ENCODE data around the gene ALDH1A2.

The ALDH1A2 gene

DNA sequence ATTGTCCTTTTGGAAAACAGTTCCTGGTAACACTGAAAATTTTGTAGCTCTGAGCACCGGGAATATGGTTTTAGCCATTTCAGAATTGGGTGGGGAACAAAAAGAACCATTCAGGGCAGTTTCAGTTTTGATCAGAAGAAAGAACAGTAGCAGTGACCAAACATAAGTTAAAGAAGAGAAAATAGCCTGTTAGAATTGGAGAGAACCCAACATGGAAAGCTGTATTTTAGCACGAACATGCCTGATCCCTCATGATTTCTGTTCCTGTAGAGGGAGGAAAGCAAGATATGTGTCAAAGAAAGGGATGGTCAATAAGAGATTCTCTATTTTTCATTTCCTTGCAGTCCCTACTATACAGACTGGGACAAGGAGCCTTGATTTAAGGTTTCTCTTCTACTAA lies 119.9 kb downstream of the ALDH1A2 start:
- Histone ChIP-seq H3K4me1 (ENCODE audit: control insufficient read depth in 1 of 2, insufficient read depth in 1 of 2, low read depth in 1 of 2, low read length in 1 of 2) (no peaks in the 10 kb centered on the region), H3K27ac (no peak overlapping the region), H3K4me3 (ENCODE audit: low read depth in 1 of 2, low read length in 1 of 2) (no peak overlapping the region), H3K27me3 (peaks cover 42% of the 10 kb centered on the region), H3K9me3 (no peaks in the 10 kb centered on the region), H3K36me3 (no peaks in the 10 kb centered on the region)
- TF ChIP-seq, protein P1, sequence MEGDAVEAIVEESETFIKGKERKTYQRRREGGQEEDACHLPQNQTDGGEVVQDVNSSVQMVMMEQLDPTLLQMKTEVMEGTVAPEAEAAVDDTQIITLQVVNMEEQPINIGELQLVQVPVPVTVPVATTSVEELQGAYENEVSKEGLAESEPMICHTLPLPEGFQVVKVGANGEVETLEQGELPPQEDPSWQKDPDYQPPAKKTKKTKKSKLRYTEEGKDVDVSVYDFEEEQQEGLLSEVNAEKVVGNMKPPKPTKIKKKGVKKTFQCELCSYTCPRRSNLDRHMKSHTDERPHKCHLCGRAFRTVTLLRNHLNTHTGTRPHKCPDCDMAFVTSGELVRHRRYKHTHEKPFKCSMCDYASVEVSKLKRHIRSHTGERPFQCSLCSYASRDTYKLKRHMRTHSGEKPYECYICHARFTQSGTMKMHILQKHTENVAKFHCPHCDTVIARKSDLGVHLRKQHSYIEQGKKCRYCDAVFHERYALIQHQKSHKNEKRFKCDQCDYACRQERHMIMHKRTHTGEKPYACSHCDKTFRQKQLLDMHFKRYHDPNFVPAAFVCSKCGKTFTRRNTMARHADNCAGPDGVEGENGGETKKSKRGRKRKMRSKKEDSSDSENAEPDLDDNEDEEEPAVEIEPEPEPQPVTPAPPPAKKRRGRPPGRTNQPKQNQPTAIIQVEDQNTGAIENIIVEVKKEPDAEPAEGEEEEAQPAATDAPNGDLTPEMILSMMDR (IDR thresholded peaks at IDR 0.05): no peak

DNA sequence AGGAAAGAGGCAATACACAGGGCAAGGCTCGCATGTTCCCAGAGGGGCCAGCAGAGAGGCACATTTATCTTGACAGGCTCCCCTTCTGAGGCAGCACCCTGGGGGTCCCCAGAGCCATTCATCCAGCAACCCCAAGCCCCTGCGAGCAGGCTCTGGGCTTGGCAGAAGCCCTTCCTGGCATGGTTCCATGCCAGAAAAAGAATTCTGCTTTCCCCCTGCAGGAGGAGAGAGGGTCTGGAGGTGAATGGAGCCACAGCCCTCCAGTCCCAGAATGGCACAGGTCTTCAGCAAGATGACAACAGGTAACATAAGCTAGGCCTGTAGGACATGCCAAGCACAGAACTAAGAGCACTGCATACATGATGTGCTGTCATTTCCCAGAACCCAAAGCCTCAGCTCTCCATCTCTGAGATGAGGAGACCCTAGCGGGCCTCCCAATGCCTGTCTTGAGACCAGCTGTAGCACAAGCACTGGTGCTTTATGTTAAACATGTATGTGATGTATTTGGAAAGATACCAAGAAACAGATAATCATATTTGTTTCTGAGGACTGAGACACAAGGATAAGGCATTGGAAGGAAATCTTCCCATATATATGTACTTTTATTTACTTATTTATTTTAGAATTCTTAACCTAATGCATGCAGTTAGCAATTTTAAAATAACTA lies 121.6 kb downstream of the ALDH1A2 start:
- Histone ChIP-seq H3K27ac (no peak overlapping the region), H3K36me3 (no peaks in the 10 kb centered on the region), H3K4me1 (ENCODE audit: control insufficient read depth in 1 of 2, insufficient read depth in 1 of 2, low read depth in 1 of 2, low read length in 1 of 2) (no peaks in the 10 kb centered on the region), H3K4me3 (ENCODE audit: low read depth in 1 of 2, low read length in 1 of 2) (no peak overlapping the region), H3K9me3 (no peaks in the 10 kb centered on the region), H3K27me3 (peaks cover 40% of the 10 kb centered on the region)
- TF ChIP-seq, protein P1 (IDR thresholded peaks at IDR 0.05): no peak

DNA sequence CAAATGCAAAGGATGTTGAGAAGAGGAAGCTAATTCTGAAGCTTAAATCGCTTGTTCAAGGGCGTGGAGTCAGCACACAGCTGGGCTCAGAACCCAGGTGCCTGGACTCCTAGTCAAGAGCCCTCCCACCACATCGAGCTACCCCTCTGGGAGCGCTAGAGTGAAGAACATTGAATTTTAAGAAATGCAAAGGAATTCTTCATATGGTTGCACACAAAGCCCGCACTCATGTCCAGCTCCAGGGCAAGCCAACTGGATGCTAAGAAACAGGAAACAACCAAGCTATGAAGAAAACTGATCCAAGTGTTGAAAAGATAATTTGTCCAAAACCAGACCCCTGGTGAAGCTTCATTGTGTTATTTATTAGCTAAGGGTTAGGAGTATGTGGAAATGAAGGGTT lies 122.3 kb downstream of the ALDH1A2 start:
- peaks cover 36% of the 10 kb centered on the region for H3K27me3 ChIP-seq
- no peak overlapping the region for H3K4me3 ChIP-seq (ENCODE audit: low read depth in 1 of 2, low read length in 1 of 2)
- TF ChIP-seq, protein P1 (IDR thresholded peaks at IDR 0.05): no peak
- no peaks in the 10 kb centered on the region for H3K36me3 ChIP-seq
- no peak overlapping the region for H3K27ac ChIP-seq
- H3K4me1 ChIP-seq (ENCODE audit: control insufficient read depth in 1 of 2, insufficient read depth in 1 of 2, low read depth in 1 of 2, low read length in 1 of 2): no peaks in the 10 kb centered on the region
- no peaks in the 10 kb centered on the region for H3K9me3 ChIP-seq

DNA sequence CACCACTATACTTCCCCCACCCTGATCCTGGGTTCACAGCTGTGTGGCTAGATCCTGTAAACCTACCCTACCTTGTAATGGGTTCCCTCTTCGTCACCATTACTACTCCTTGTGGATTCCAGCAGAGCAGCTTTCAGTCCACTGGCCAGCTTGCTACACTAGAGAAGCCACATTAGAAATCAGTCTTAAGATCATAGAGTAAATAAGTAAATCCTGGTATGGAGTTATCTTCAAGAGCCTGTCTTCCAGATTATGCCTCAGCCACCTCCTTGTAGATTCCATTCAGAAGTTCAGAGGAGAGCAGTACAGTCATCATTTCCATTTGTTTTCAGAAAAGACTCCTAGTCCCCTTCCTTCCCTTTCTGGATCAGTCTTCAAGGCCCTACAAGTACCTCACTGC lies 123.7 kb downstream of the ALDH1A2 start:
- Histone ChIP-seq H3K36me3 (no peaks in the 10 kb centered on the region), H3K9me3 (no peaks in the 10 kb centered on the region), H3K4me3 (ENCODE audit: low read depth in 1 of 2, low read length in 1 of 2) (no peak overlapping the region), H3K27ac (no peak overlapping the region), H3K4me1 (ENCODE audit: control insufficient read depth in 1 of 2, insufficient read depth in 1 of 2, low read depth in 1 of 2, low read length in 1 of 2) (no peaks in the 10 kb centered on the region), H3K27me3 (peaks cover 30% of the 10 kb centered on the region)
- TF ChIP-seq, protein P1 (IDR thresholded peaks at IDR 0.05): no peak

DNA sequence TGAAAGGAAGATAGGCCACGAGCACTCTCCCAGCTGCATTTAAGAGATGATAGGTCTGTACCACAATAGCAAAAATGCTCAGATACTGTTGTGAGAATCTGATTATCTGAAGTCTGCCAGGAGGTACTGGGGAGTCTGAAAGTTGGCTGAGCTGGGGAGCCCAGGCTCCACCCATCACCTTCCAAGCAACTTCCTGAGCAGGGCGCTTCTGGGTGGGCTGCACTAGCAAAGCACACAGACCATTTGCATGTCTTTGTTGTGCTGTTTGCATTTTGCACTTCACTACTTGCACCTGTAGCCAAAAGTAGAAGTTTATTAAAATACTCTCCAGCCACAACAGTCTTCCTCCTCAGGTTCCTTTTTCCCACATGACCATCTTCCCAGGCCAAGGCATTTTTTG lies 133.2 kb downstream of the ALDH1A2 start:
- TF ChIP-seq, protein P1 (IDR thresholded peaks at IDR 0.05): no peak
- Histone ChIP-seq H3K27me3 (peaks cover 34% of the 10 kb centered on the region), H3K27ac (no peak overlapping the region), H3K4me3 (ENCODE audit: low read depth in 1 of 2, low read length in 1 of 2) (no peak overlapping the region), H3K9me3 (no peaks in the 10 kb centered on the region), H3K4me1 (ENCODE audit: control insufficient read depth in 1 of 2, insufficient read depth in 1 of 2, low read depth in 1 of 2, low read length in 1 of 2) (no peaks in the 10 kb centered on the region), H3K36me3 (no peaks in the 10 kb centered on the region)

All from neutrophil (primary cell).